DMS 273 treated with DMSO at 0.1 percent for 48 hours (cell line): ENCODE measurements around the gene MAP3K14.

Experiments
- DNase-seq: peaks from one replicate; lab custom pipeline; 2025; lab: John Stamatoyannopoulos, UW

Gene MAP3K14

GRCh38 chr17:45223539-45224528 lies 93.0 kb downstream of the MAP3K14 start:
- no peak for DNase-seq

DNA sequence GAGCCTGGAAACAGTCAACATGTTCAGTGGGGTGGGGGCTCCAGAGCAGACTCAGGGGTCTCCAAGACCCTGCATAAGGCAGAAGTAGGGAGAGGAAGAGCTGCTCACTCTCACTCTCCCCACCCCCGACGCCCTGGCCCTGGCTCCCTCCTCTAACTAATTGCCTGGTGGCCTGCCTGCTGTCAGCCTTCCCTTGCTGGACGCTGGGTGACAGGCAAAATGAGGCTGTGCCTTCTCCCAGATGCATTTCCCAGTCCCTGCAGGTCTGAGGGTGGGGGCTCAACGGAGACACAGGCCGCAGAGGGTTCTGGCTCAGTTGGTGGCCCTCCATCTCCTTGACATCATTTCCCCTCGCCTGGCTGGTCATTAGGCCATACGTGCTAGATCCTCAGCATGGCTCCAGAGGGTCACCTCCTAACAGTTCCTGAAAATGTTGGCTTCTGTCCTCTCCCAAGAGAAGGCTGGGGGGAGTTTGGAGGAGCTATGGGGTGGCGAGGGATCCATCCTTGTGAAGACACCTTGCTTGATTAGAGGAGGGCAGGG lies 93.8 kb downstream of the MAP3K14 start:
- no peak for DNase-seq

- DNase-seq, result no peak
Observed at GRCh38 chr17:45222289-45222995, 94.4 kb downstream of the MAP3K14 start.

- no peak for DNase-seq
Observed at GRCh38 chr17:45222014-45222288, 94.9 kb downstream of the MAP3K14 start.

- DNase-seq, result no peak
Observed at GRCh38 chr17:45221081-45222013, 95.5 kb downstream of the MAP3K14 start, which contains the start of gene FMNL1. Gene FMNL1, plus strand, starts transcription at chr17:45221885. Its CDS starts 240 bp downstream, at chr17:45222125.

DNA sequence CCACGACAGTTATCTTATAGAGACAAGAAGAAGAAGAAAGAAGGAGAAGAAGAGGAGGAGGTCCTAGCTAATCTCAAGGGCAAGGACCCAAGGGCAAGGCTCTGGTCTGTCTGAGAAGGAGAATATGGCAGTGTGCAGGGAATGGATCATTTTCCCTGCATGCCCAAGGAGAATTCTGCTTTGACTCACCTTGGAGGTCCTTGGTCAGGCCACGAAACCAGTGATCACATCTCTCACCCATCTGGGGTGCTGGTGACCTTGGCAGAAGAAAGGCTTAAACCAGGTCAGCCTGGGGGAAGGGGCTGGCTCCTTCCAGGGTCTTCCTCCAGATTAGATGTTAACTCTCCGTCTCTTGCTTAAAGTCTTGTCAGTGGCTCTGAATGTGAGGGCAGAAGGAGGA lies 96.7 kb downstream of the MAP3K14 start:
- DNase-seq, result no peak

DNA sequence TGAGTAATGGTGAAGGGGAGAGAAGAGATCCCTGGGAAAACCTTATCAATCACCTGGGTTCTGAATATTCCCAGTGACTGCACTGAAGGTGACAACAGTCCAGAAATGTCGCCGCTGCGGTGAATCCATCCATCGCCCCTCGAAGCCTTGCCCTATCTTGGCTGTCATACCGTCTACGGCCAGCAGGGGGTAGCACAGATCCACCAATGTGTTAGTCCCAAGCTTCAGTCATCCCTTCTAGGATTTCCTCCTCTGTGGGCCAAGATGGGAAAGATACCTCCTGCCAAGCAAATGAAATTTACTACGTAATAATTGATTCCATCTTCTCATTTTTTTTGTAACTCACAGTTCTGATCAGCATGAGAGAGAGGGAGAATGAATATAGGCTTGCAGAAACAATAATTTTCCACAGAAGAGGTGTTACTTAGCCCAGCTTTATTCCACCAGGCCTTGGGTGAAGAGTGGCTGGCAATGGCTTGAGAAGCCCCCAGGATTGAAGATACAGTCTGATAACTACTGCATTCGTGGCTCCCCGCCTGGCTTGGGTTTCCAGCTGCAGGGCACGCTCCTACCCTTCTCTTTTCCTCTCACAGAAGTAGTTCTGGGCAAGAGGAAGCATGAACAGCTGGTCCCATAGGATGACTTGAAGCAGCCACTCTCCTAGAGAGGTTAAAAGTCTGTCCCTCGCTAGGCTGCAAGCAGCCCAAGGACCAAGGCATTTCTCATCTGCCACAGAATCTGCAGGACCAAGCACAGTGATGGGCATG lies 97.7 kb downstream of the MAP3K14 start:
- no peak for DNase-seq
